ENCODE measurements around the gene TRIM63. TPM values are rescaled to one million over a fixed set of nuclear protein-coding genes. Genes with fewer than 3 reads are reported as not detected.

The TRIM63 gene
- total RNA-seq, 1 experiment from 2014 or later: not detected

DNA sequence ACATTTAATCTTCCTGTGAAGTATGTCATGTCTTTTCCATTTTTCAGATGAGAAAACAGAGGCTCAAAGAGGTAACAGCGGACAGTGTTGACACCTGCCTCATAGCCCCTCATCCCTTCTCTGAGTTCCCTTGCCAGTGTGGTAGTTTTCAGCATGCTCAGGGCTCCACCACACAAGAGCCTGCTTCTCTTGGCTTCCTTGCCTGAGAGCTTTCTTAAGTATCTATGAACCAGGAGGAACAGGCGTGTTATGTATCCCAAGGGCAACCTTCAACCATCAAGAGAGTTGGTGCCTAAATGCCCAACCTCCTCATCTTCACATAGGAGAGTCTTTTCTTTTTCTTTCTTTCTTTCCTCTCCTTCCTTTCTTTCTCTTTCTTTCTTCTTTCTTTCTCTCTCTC, 63.7 kb downstream of the TRIM63 start:
- Mint-ChIP-seq H3K27me3 (ENCODE audit: low read depth) (peaks cover 4% of the 10 kb centered on the region), H3K27ac (no peak overlapping the region), H3K9me3 (no peaks in the 10 kb centered on the region), H3K36me3 (ENCODE audit: insufficient read depth in 1 of 3, low read depth in 3 of 3) (no peaks in the 10 kb centered on the region; a peak in 1 of 7 replicates), H3K4me1 (peaks cover 8 to 12% of the 10 kb centered on the region in 2 experiments), H3K4me3 (no peak overlapping the region)
- peaks cover under 1% of the 10 kb centered on the region; the same call in 1 of the 2 replicates for H3K4me1 ChIP-seq (ENCODE audit: insufficient read depth, low read length)
- no peak overlapping the region for H3K9ac ChIP-seq (ENCODE audit: extremely low read depth, insufficient read length, low read length)
- no peak overlapping the region for H2AFZ ChIP-seq (ENCODE audit: low read length)
- no peak overlapping the region for H2BK120ac ChIP-seq (ENCODE audit: low read depth, low read length, poor library complexity, severe bottlenecking)
- H3K79me1 ChIP-seq (ENCODE audit: insufficient read depth, low read depth, low read length, poor library complexity, severe bottlenecking): no peaks in the 10 kb centered on the region
- no peak overlapping the region for H3K14ac ChIP-seq (ENCODE audit: insufficient read depth, low read length)
- WGBS (ENCODE audit: extremely low coverage, insufficient read length, low lambda C conversion rate): no CpG with 5 or more reads among the region's 2 CpGs
- H2BK15ac ChIP-seq (ENCODE audit: low read depth, low read length): no peak overlapping the region
- no peak overlapping the region for H2BK5ac ChIP-seq (ENCODE audit: insufficient read length, low read length)
- no peak overlapping the region for H2AK5ac ChIP-seq (ENCODE audit: insufficient read length, low read length)
- no peak overlapping the region for H3K56ac ChIP-seq (ENCODE audit: insufficient read length, low read depth, low read length)
- no peak overlapping the region for H2BK12ac ChIP-seq (ENCODE audit: insufficient read length, low read depth, low read length)
- H3K23me2 ChIP-seq (ENCODE audit: insufficient read length, low read depth, low read length, poor library complexity, severe bottlenecking): no peaks in the 10 kb centered on the region
- no peak overlapping the region for H3K4ac ChIP-seq (ENCODE audit: low read depth, low read length)
- H3K79me2 ChIP-seq (ENCODE audit: insufficient read depth, low read length): no peaks in the 10 kb centered on the region
- no peak overlapping the region for H3K18ac ChIP-seq (ENCODE audit: insufficient read length, low read depth, low read length)
- no peak overlapping the region for H4K91ac ChIP-seq (ENCODE audit: insufficient read length, low read depth, low read length)
- no peaks in the 10 kb centered on the region for H3K27me3 ChIP-seq (ENCODE audit: insufficient read depth, low read length)
- no peak overlapping the region for H2BK20ac ChIP-seq (ENCODE audit: low read depth, low read length, poor library complexity, severe bottlenecking)
- H3T11ph ChIP-seq (ENCODE audit: low read length): no peak overlapping the region
- no peak overlapping the region for H4K5ac ChIP-seq (ENCODE audit: insufficient read length, low read depth, low read length)
- H4K8ac ChIP-seq (replicated peaks; ENCODE audit: insufficient read length, low read depth, low read length): no peak overlapping the region
- no peaks in the 10 kb centered on the region for H3K9me3 ChIP-seq (ENCODE audit: control insufficient read depth, low read depth, low read length)
- no peak for TF ChIP-seq CTCF (conservative IDR thresholded peaks at IDR 0.05)
- no peaks in the 10 kb centered on the region for H4K20me1 ChIP-seq (ENCODE audit: control insufficient read depth, insufficient read depth, insufficient read length)
- no peak overlapping the region for H3K4me2 ChIP-seq (ENCODE audit: insufficient read depth, insufficient read length, low read length)
- no peak overlapping the region for H3K23ac ChIP-seq (ENCODE audit: insufficient read length, low read depth, low read length)
- no peak for DNase-seq
- no peak overlapping the region for H3K27ac ChIP-seq (ENCODE audit: insufficient read length, low read depth, low read length)
